SK-N-SH treated with all-trans-retinoic acid at 6 μM for 48 hours (cell line): ENCODE measurements around the gene PLCZ1.

Experiments used
- CSDC2 ChIP-seq: fragments of 250-450 bp; sonication (Bioruptor Pico); IDR thresholded peaks from 2 replicates; pipeline ENCODE4 v1.5.0; 2020; ENCODE audit warnings: mild to moderate bottlenecking, moderate library complexity
- PATZ1 ChIP-seq: fragments of 250-450 bp; sonication (Bioruptor Pico); IDR thresholded peaks from 2 replicates; pipeline ENCODE4 v1.8.0; 2020; ENCODE audit warnings: mild to moderate bottlenecking, moderate library complexity, borderline replicate concordance
- RARB ChIP-seq: fragments of 250-450 bp; sonication (Bioruptor Pico); IDR thresholded peaks from 2 replicates; pipeline ENCODE4 v1.8.0; 2021; ENCODE audit warnings: mild to moderate bottlenecking, moderate library complexity
- ZC3H10 ChIP-seq: fragments of 250-450 bp; sonication (Bioruptor Pico); IDR thresholded peaks from 2 replicates; pipeline ENCODE4 v1.5.1; 2021; ENCODE audit warnings: mild to moderate bottlenecking, moderate library complexity
- ZFP3 ChIP-seq: fragments of 250-450 bp; sonication (Bioruptor Pico); IDR thresholded peaks from 2 replicates; pipeline ENCODE4 v1.5.0; 2020; ENCODE audit warnings: mild to moderate bottlenecking, moderate library complexity
- ZFP30 ChIP-seq: fragments of 450-650 bp; formaldehyde crosslinking; IDR thresholded peaks from 2 replicates; pipeline ENCODE4 v1.5.0; 2022; ENCODE audit warnings: mild to moderate bottlenecking, moderate library complexity

- TF ChIP-seq RARB (CRISPR knock-in tag) (no peak), CSDC2 (CRISPR knock-in tag) (no peak), PATZ1 (no peak), ZFP3 (no peak), ZFP30 (CRISPR knock-in tag) (no peak), ZC3H10 (CRISPR knock-in tag) (no peak)
Observed at GRCh38 chr12:18655351-18655750, 82.5 kb downstream of the PLCZ1 start.
